NCI-H1092 treated with DMSO at 0.1 percent for 48 hours (cell line): Measurements from ENCODE around the gene APOO.
"Not testable (repeated sequence)": the region's sequence is repeated elsewhere in the genome, so short reads cannot be mapped to it uniquely, and the experiment has no call there.

Experiments used
- DNase-seq: peaks from one replicate; lab custom pipeline; 2025; lab: John Stamatoyannopoulos, UW

APOO gene

DNA sequence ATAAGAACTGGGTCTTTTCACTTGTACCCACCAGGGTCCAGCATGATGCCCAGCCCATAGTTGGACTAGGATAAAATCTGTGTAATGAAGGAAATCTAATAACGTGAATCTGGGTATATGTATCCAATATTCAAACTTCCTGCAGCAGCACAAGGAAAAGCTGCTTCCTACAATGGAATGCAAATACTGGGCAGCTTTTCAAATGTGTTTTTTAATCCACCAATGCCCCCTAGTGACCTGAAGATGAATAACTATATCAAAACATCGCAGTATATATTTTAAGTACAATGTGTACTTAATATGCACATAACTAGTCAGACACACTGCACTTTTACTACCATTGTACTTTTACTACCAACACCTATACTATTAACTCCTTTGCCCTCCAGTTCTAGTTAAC, 5.3 kb downstream of the APOO start:
- DNase-seq, result peak; percentile 46

GRCh38 chrX:23901805-23902204, 5.9 kb downstream of the APOO start:
- peak; percentile 22 for DNase-seq

GRCh38 chrX:23901060-23901459, 6.7 kb downstream of the APOO start:
- DNase-seq, result no peak

GRCh38 chrX:23900220-23900797, 7.4 kb downstream of the APOO start:
- DNase-seq, result no peak

GRCh38 chrX:23898412-23898959, 9.3 kb downstream of the APOO start:
- DNase-seq, result no peak

GRCh38 chrX:23896981-23897380, 10.8 kb downstream of the APOO start:
- DNase-seq, result no peak

DNA sequence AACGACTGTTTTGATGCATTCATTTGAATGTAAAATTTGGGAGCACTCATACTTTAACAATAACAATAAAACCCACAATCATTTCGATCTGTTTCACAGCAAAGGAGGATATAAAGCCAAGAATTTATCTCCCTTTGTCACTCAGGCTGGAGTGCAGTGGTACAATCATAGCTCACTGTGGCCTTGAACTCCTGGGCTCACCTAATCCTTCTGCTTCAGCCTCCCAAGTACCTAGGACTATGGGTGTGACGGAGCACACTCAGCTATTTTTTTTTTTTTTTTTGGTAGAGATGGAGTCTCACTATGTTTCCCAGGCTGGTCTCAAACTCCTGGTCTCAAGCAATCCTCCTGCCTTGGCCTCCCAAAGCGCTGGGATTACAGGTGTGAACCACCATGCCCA, 11.2 kb downstream of the APOO start:
- DNase-seq, result not testable (repeated sequence)

- DNase-seq, result not testable (repeated sequence)
Measured at GRCh38 chrX:23894993-23895392, 12.7 kb downstream of the APOO start.

DNA sequence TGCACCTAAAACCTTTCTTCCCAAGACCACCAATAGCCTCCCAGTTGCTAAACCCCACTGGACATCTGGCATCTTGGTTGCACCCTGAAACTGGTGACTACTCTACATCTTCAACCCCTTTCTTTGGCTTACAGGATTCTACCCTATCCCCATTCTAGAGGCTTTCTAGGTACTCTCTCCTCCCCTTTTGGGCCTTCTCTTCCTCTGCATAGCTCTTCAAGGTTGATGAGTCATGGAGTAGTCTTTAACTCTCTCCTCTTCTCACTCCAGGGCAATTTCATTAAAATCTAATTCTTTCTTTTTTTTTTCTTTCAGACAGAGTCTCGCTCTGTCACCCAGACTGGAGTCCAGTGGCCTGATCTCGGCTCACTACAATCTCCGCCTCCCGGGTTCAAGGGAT, 16.8 kb downstream of the APOO start:
- DNase-seq, result no peak

- DNase-seq, result no peak
Measured at GRCh38 chrX:23888887-23889501, 18.7 kb downstream of the APOO start.

DNA sequence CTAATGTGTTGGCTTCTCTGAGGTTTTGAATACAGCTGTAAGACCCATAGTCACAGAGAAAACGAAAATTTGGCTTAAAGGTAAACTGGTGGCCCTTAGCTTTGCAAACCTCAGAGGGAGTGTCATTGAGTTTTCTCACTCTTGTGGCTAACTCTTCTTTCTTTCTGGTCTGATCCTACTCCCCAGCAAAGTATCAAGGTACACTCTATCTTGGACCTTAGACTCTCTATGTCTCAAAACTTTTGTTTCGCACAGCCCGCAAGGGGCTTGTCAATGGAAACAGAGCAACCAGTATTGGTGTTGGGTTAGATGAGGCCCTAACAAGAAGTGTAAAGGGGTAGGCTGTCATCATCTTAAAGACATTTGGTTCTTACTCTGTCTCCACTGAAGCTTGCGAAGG, 19.8 kb downstream of the APOO start:
- DNase-seq, result no peak

- DNase-seq, result no peak
Measured at GRCh38 chrX:23887451-23887850, 20.3 kb downstream of the APOO start.

DNA sequence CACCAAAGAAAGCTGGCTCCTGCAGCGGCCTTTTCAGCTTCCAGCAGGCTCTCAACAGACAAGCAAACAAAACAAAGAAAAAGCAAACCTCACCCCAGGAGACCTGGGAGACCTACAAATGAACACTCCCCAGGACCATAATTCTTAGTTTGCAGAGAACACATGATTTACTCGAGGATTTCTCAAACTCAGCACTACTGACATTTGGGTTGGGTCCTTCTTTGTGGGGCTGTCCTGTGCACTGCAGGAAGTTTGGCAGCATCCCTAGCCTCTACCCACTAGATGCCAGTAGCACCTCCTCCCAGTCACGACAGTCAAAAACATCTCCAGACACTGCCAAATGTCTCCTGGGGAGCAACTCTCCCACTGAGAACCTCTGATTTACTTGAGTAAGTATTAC, 21.9 kb downstream of the APOO start:
- no peak for DNase-seq

DNA sequence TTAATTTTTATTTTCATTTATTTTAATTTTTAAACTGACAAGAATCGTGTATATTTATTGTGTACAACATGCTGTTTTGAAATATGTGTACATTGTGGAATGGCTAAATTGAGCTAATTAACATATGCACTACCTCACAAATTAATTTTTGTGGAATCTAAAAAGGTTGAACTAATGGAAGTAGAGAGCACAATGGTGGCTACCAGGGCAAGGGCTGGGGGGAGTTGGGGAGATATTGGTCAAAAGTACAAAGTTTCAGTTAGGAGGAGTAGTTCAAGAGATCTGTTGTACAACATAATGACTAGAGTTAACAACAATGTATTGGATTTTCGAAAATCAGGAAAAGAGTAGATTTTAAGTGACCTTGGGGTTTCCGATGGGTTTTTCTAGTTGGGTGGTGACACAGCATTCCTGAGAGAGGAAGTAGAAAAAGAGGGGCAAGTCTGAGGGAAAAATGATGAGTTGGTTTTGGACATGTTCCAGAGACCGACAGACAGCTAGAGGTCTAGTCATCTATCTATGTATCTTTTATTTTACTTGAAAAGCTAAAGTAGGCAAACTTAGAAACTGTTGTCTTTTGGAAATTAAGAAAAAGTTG, 23.2 kb downstream of the APOO start:
- DNase-seq, result no peak

GRCh38 chrX:23883737-23884354, 23.9 kb downstream of the APOO start:
- DNase-seq, result no peak

GRCh38 chrX:23879380-23880090, 28.2 kb downstream of the APOO start:
- no peak for DNase-seq

DNA sequence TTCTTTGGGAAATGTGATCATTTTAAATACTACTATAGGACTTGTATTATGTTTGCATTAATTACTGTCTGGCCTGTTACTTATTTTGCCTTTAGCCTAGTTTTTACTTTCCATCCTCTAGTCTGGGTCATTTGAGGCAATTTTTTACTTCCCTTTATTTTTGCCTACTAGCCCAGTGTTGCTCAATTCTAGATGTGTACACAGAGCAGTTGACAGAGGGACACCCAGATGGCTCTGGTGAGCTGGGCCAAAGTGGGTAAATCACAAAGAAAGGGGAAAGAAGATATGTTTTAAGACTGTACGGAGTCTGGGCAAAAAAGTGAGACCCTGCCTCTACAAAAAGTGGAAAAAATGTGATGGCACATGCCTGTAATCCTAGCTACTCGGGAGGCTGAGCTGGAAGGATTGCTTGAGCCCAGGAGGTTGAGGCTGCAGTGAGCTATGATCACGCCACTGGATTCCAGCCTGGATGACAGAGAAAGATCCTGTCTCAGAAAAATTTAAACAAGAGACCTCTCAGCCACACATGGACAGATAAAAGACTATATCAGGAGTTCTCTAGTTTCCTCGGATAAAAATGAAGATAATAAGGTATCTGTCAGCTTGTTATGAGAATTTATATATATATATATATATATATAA, 35.7 kb downstream of the APOO start:
- DNase-seq, result no peak

- no peak for DNase-seq
Measured at GRCh38 chrX:23870041-23870440, 37.7 kb downstream of the APOO start.

DNA sequence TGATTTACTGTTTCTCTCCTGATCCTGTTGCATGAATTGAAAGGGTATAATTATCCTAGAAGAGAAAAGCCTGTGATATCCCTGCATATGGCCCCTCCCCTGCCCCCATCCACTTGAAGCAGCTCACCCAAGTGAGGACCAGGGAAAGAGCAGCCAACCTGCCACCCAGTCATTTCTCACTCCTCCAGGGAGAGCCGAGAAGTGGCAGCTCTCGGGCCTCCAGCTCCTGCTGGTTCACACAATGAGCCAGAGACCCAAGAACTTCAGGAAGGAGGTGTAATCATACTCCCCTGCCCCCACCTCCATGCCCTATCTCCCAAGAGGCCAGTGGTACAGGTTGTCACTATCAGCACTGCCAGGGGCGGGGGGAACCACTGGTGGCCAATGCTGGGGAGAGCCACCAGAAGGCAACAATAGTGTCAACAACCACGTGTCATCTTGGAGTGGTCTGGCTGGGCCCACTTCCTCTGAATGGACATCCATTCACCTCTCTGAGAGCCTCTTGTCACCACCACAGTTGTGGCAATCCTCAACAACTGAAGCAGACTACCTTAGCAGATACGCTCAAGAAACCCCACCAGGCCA, 42.9 kb downstream of the APOO start:
- DNase-seq, result no peak

- DNase-seq, result not testable (repeated sequence)
Measured at GRCh38 chrX:23861952-23862351, 45.8 kb downstream of the APOO start.

- DNase-seq, result no peak
Measured at GRCh38 chrX:23861215-23861896, 46.4 kb downstream of the APOO start.
